GM23338 (cell line): ENCODE results near the gene KCNT1. TPM values are rescaled to one million over a fixed set of nuclear protein-coding genes. Genes with fewer than 3 reads are reported as not detected.

Experiments
- ATAC-seq: fragments of 200-7000 bp; cut with Tn5 transposase; 3 replicates; pipeline ENCODE4 v1.9.1; 2020
- DNase-seq: peaks from one replicate; pipeline ENCODE4 v3.0.0-alpha.2; 2015; ENCODE audit warnings: low spot score
- H2AFZ ChIP-seq: fragments of 200-600 bp; sonication (generic); 2 replicates; pipeline ENCODE4 v1.8.0; 2016; ENCODE audit warnings: antibody characterized with exemption, mild to moderate bottlenecking, moderate library complexity
- H3F3A ChIP-seq: fragments of 200-600 bp; sonication (generic); replicated peaks from 2 replicates; pipeline ENCODE4 v1.8.0; 2017; ENCODE audit warnings: antibody characterized with exemption, mixed run types, low read depth
- H3K27ac ChIP-seq: fragments of 200-600 bp; sonication (generic); 2 replicates; pipeline ENCODE4 v1.6.1; 2016; ENCODE audit warnings: low read depth
- H3K27me3 ChIP-seq: fragments of 200-600 bp; sonication (generic); 2 replicates; pipeline ENCODE4 v1.8.0; 2016; ENCODE audit warnings: mild to moderate bottlenecking, mixed run types, moderate library complexity; ENCODE audit not compliant: insufficient read depth
- H3K36me3 ChIP-seq: fragments of 200-600 bp; sonication (generic); 2 replicates; pipeline ENCODE4 v1.8.0; 2016; ENCODE audit warnings: mild to moderate bottlenecking; ENCODE audit not compliant: insufficient read depth
- H3K4me1 ChIP-seq: fragments of 200-600 bp; sonication (generic); 2 replicates; pipeline ENCODE4 v1.8.0; 2016; ENCODE audit warnings: mild to moderate bottlenecking, moderate library complexity; ENCODE audit not compliant: insufficient read depth
- H3K4me2 ChIP-seq: fragments of 200-600 bp; sonication (generic); 2 replicates; pipeline ENCODE4 v1.7.1; 2017; ENCODE audit warnings: mixed run types
- H3K4me3 ChIP-seq: fragments of 200-600 bp; sonication (generic); 2 replicates; pipeline ENCODE4 v1.6.1; 2016; ENCODE audit warnings: mixed run types
- H3K79me2 ChIP-seq: fragments of 200-600 bp; sonication (generic); replicated peaks from 2 replicates; pipeline ENCODE4 v1.8.0; 2017; ENCODE audit warnings: mild to moderate bottlenecking; ENCODE audit not compliant: insufficient read depth
- H3K9me2 ChIP-seq: fragments of 200-600 bp; sonication (generic); 2 replicates; pipeline ENCODE4 v1.8.0; 2017; ENCODE audit not compliant: insufficient read depth
- H4K20me1 ChIP-seq: fragments of 200-600 bp; sonication (generic); replicated peaks from 2 replicates; pipeline ENCODE4 v1.8.0; 2017; ENCODE audit warnings: mild to moderate bottlenecking; ENCODE audit not compliant: insufficient read depth
- H3K27ac Mint-ChIP-seq: 2 replicates; pipeline ENCODE4 v1.8.0; 2020; ENCODE audit warnings: inconsistent platforms, mild to moderate bottlenecking, moderate library complexity, mixed read lengths
- H3K27me3 Mint-ChIP-seq: 3 replicates; pipeline ENCODE4 v1.8.0; 2022; ENCODE audit warnings: low read depth, mild to moderate bottlenecking, moderate library complexity, mixed read lengths, inconsistent platforms; ENCODE audit not compliant: insufficient read depth, poor library complexity
- H3K36me3 Mint-ChIP-seq: 3 replicates; pipeline ENCODE4 v1.8.0; 2021; ENCODE audit warnings: low read depth, mild to moderate bottlenecking, inconsistent platforms, moderate library complexity, mixed read lengths
- H3K4me1 Mint-ChIP-seq: 3 replicates; pipeline ENCODE4 v1.8.0; 2020; ENCODE audit warnings: mild to moderate bottlenecking, inconsistent platforms, mixed read lengths
- H3K4me3 Mint-ChIP-seq: 3 replicates; pipeline ENCODE4 v1.8.0; 2021; ENCODE audit warnings: moderate library complexity, mild to moderate bottlenecking, inconsistent platforms, mixed read lengths
- H3K9me3 Mint-ChIP-seq: 3 replicates; pipeline ENCODE4 v1.8.0; 2020; ENCODE audit warnings: moderate library complexity, mild to moderate bottlenecking, inconsistent platforms, mixed read lengths
- CREB1 ChIP-seq: fragments of 250-450 bp; sonication (Bioruptor Pico); IDR thresholded peaks from 2 replicates; pipeline ENCODE4 v1.5.0; 2020; ENCODE audit warnings: low read depth, mild to moderate bottlenecking, moderate library complexity
- EZH2 ChIP-seq: fragments of 200-600 bp; sonication (generic); IDR thresholded peaks from one replicate; pipeline ENCODE4 v1.8.0; 2017; ENCODE audit warnings: antibody characterized with exemption, mild to moderate bottlenecking, low read depth; ENCODE audit not compliant: unreplicated experiment
- EZH2phosphoT487 ChIP-seq: fragments of 200-600 bp; sonication (generic); IDR thresholded peaks from one replicate; pipeline ENCODE4 v1.8.1; 2018; ENCODE audit warnings: antibody characterized with exemption; ENCODE audit not compliant: unreplicated experiment
- JUNB ChIP-seq: IDR thresholded peaks from one replicate; pipeline ENCODE4 v1.6.1; 2016; ENCODE audit warnings: antibody characterized with exemption; ENCODE audit not compliant: unreplicated experiment
- NANOG ChIP-seq: IDR thresholded peaks from 2 replicates; pipeline ENCODE4 v1.6.1; 2016; ENCODE audit warnings: antibody characterized with exemption, borderline replicate concordance
- POLR2AphosphoS5 ChIP-seq: IDR thresholded peaks from 2 replicates; pipeline ENCODE4 v1.6.1; 2016; ENCODE audit warnings: antibody characterized with exemption, low read depth
- STAT1 ChIP-seq: IDR thresholded peaks from one replicate; pipeline ENCODE4 v1.6.1; 2016; ENCODE audit warnings: antibody characterized with exemption; ENCODE audit not compliant: unreplicated experiment
- ZNF114 ChIP-seq: fragments of 250-450 bp; sonication (Bioruptor Pico); IDR thresholded peaks from 2 replicates; pipeline ENCODE4 v1.5.0; 2020; ENCODE audit warnings: mild to moderate bottlenecking, moderate library complexity
- ZNF331 ChIP-seq: fragments of 250-450 bp; sonication (Bioruptor Pico); IDR thresholded peaks from 2 replicates; pipeline ENCODE4 v1.5.0; 2020; ENCODE audit warnings: low read depth, mild to moderate bottlenecking, moderate library complexity
- polyA plus RNA-seq: library from polyadenylated mRNA; unstranded; fragments of >200 nt; fragmentation: Nextera tagmentation; extraction: Ambion mirVana; gene quantifications from 2 replicates; pipeline ENCODE4 v1.2.1, GENCODE V29; 2016
- total RNA-seq: library from RNA; depleted of rRNA; stranded (reverse); fragments of >200 nt; shearing (Covaris generic); gene quantifications from 2 replicates; pipeline ENCODE4 v1.2.3, GENCODE V29; 2014
- TF ChIP-seq, protein P1 (sequence below): IDR thresholded peaks from 2 replicates; pipeline ENCODE4 v1.6.1; 2016; ENCODE audit warnings: antibody characterized with exemption
- TF ChIP-seq, protein P2 (sequence below): fragments of 250-450 bp; sonication (Bioruptor Pico); IDR thresholded peaks from 2 replicates; pipeline ENCODE4 v1.5.0; 2020; ENCODE audit warnings: mild to moderate bottlenecking, moderate library complexity
- TF ChIP-seq, protein P3 (sequence below), 2 experiments: fragments of 200-600 bp in 1 of 2; sonication (generic) in 1 of 2; conservative IDR thresholded peaks; 2 replicates each; pipeline versions ENCODE4 v1.5.1 to v1.6.1; 2016 to 2017; ENCODE audit warnings: antibody characterized with exemption in 2 of 2, low read depth in 2 of 2, mild to moderate bottlenecking in 2 of 2, moderate library complexity in 1 of 2
- TF ChIP-seq, protein P4 (sequence below): IDR thresholded peaks from one replicate; pipeline ENCODE4 v1.6.1; 2018; ENCODE audit warnings: antibody characterized with exemption; ENCODE audit not compliant: unreplicated experiment

Gene KCNT1
- total and polyA plus RNA-seq, 2 experiments from 2014 or later, result 0.05 to 0.28 TPM

DNA sequence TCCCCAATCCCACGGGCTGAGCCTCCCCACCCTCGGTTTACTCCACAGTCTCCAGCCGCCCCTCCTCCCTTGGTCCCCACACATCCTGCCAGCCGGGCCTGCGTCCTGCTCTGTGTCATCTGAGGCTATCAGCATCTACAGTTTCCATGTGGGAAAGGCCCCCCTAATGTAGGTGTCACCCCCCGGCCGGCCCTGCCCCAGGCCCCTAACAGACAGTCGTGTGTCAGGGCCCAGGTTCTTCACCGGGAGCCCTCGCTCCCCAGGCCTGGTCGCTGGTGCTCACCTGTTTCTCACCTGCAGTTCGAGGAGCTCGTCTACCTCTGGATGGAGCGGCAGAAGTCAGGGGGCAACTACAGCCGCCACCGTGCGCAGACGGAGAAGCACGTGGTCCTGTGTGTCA lies 62.7 kb downstream of the KCNT1 start:
- Mint-ChIP-seq H3K9me3 (peaks cover 16% of the 10 kb centered on the region), H3K27me3 (peaks cover 15% of the 10 kb centered on the region), H3K4me1 (no peaks in the 10 kb centered on the region; the same call in 2 of the 3 replicates), H3K4me3 (no peak overlapping the region), H3K27ac (no peak overlapping the region), H3K36me3 (peaks cover 5% of the 10 kb centered on the region; the same call in 1 of the 3 replicates)
- Histone ChIP-seq H3K9me2 (no peaks in the 10 kb centered on the region), H3K4me1 (no peaks in the 10 kb centered on the region), H3K27me3 (no peaks in the 10 kb centered on the region), H3K4me3 (no peak overlapping the region), H3K79me2 (no peaks in the 10 kb centered on the region), H2AFZ (no peak overlapping the region), H3K36me3 (no peaks in the 10 kb centered on the region), H3K4me2 (no peak overlapping the region), H3K27ac (no peak overlapping the region), H4K20me1 (no peaks in the 10 kb centered on the region), H3F3A (no peaks in the 10 kb centered on the region)
- ATAC-seq (no peak), DNase-seq (no peak)
- TF ChIP-seq, protein P1, sequence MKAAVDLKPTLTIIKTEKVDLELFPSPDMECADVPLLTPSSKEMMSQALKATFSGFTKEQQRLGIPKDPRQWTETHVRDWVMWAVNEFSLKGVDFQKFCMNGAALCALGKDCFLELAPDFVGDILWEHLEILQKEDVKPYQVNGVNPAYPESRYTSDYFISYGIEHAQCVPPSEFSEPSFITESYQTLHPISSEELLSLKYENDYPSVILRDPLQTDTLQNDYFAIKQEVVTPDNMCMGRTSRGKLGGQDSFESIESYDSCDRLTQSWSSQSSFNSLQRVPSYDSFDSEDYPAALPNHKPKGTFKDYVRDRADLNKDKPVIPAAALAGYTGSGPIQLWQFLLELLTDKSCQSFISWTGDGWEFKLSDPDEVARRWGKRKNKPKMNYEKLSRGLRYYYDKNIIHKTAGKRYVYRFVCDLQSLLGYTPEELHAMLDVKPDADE, result no peak
- no peak for TF ChIP-seq ZNF331 (CRISPR knock-in tag)
- TF ChIP-seq, protein P2, sequence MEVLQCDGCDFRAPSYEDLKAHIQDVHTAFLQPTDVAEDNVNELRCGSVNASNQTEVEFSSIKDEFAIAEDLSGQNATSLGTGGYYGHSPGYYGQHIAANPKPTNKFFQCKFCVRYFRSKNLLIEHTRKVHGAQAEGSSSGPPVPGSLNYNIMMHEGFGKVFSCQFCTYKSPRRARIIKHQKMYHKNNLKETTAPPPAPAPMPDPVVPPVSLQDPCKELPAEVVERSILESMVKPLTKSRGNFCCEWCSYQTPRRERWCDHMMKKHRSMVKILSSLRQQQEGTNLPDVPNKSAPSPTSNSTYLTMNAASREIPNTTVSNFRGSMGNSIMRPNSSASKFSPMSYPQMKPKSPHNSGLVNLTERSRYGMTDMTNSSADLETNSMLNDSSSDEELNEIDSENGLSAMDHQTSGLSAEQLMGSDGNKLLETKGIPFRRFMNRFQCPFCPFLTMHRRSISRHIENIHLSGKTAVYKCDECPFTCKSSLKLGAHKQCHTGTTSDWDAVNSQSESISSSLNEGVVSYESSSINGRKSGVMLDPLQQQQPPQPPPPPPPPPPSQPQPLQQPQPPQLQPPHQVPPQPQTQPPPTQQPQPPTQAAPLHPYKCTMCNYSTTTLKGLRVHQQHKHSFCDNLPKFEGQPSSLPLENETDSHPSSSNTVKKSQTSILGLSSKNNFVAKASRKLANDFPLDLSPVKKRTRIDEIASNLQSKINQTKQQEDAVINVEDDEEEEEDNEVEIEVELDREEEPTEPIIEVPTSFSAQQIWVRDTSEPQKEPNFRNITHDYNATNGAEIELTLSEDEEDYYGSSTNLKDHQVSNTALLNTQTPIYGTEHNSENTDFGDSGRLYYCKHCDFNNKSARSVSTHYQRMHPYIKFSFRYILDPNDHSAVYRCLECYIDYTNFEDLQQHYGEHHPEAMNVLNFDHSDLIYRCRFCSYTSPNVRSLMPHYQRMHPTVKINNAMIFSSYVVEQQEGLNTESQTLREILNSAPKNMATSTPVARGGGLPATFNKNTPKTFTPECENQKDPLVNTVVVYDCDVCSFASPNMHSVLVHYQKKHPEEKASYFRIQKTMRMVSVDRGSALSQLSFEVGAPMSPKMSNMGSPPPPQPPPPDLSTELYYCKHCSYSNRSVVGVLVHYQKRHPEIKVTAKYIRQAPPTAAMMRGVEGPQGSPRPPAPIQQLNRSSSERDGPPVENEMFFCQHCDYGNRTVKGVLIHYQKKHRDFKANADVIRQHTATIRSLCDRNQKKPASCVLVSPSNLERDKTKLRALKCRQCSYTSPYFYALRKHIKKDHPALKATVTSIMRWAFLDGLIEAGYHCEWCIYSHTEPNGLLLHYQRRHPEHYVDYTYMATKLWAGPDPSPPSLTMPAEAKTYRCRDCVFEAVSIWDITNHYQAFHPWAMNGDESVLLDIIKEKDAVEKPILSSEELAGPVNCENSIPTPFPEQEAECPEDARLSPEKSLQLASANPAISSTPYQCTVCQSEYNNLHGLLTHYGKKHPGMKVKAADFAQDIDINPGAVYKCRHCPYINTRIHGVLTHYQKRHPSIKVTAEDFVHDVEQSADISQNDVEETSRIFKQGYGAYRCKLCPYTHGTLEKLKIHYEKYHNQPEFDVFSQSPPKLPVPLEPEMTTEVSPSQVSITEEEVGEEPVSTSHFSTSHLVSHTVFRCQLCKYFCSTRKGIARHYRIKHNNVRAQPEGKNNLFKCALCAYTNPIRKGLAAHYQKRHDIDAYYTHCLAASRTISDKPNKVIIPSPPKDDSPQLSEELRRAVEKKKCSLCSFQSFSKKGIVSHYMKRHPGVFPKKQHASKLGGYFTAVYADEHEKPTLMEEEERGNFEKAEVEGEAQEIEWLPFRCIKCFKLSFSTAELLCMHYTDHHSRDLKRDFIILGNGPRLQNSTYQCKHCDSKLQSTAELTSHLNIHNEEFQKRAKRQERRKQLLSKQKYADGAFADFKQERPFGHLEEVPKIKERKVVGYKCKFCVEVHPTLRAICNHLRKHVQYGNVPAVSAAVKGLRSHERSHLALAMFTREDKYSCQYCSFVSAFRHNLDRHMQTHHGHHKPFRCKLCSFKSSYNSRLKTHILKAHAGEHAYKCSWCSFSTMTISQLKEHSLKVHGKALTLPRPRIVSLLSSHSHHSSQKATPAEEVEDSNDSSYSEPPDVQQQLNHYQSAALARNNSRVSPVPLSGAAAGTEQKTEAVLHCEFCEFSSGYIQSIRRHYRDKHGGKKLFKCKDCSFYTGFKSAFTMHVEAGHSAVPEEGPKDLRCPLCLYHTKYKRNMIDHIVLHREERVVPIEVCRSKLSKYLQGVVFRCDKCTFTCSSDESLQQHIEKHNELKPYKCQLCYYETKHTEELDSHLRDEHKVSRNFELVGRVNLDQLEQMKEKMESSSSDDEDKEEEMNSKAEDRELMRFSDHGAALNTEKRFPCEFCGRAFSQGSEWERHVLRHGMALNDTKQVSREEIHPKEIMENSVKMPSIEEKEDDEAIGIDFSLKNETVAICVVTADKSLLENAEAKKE (CRISPR knock-in tag), result no peak
- no peak for TF ChIP-seq CREB1
- no peak for TF ChIP-seq EZH2phosphoT487
- TF ChIP-seq, protein P3, sequence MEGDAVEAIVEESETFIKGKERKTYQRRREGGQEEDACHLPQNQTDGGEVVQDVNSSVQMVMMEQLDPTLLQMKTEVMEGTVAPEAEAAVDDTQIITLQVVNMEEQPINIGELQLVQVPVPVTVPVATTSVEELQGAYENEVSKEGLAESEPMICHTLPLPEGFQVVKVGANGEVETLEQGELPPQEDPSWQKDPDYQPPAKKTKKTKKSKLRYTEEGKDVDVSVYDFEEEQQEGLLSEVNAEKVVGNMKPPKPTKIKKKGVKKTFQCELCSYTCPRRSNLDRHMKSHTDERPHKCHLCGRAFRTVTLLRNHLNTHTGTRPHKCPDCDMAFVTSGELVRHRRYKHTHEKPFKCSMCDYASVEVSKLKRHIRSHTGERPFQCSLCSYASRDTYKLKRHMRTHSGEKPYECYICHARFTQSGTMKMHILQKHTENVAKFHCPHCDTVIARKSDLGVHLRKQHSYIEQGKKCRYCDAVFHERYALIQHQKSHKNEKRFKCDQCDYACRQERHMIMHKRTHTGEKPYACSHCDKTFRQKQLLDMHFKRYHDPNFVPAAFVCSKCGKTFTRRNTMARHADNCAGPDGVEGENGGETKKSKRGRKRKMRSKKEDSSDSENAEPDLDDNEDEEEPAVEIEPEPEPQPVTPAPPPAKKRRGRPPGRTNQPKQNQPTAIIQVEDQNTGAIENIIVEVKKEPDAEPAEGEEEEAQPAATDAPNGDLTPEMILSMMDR (conservative IDR thresholded peaks at IDR 0.05; ENCODE audit: low read depth in 2 of 2), result no peak
- TF ChIP-seq STAT1, result no peak
- TF ChIP-seq JUNB, result no peak
- no peak for TF ChIP-seq EZH2
- TF ChIP-seq POLR2AphosphoS5, result no peak
- TF ChIP-seq, protein P4, sequence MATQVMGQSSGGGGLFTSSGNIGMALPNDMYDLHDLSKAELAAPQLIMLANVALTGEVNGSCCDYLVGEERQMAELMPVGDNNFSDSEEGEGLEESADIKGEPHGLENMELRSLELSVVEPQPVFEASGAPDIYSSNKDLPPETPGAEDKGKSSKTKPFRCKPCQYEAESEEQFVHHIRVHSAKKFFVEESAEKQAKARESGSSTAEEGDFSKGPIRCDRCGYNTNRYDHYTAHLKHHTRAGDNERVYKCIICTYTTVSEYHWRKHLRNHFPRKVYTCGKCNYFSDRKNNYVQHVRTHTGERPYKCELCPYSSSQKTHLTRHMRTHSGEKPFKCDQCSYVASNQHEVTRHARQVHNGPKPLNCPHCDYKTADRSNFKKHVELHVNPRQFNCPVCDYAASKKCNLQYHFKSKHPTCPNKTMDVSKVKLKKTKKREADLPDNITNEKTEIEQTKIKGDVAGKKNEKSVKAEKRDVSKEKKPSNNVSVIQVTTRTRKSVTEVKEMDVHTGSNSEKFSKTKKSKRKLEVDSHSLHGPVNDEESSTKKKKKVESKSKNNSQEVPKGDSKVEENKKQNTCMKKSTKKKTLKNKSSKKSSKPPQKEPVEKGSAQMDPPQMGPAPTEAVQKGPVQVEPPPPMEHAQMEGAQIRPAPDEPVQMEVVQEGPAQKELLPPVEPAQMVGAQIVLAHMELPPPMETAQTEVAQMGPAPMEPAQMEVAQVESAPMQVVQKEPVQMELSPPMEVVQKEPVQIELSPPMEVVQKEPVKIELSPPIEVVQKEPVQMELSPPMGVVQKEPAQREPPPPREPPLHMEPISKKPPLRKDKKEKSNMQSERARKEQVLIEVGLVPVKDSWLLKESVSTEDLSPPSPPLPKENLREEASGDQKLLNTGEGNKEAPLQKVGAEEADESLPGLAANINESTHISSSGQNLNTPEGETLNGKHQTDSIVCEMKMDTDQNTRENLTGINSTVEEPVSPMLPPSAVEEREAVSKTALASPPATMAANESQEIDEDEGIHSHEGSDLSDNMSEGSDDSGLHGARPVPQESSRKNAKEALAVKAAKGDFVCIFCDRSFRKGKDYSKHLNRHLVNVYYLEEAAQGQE, result no peak
- no peak for TF ChIP-seq NANOG
- TF ChIP-seq ZNF114, result no peak
